WTC11 (cell line): ENCODE measurements around the gene SLC15A1. TPM values are rescaled to one million over a fixed set of nuclear protein-coding genes. Genes with fewer than 3 reads are reported as not detected.

Experiments used
- ATAC-seq: fragments of 200-7000 bp; cut with Tn5 transposase; 2 replicates; pipeline ENCODE4 v1.10.0; 2021; ENCODE audit warnings: mild to moderate bottlenecking, moderate library complexity
- CTCF ChIA-PET: fragments of 300-600 bp; sonication (Branson Sonifier 250); formaldehyde crosslinking; loops from one replicate; lab custom pipeline; 2021; ENCODE audit warnings: antibody characterized with exemption; lab: Charles Lee
- POLR2A ChIA-PET: fragments of 350-600 bp; sonication (Branson Sonifier 250); formaldehyde crosslinking; loops from one replicate; lab custom pipeline; 2021; ENCODE audit warnings: antibody characterized with exemption; lab: Charles Lee
- DNase-seq: peaks from one replicate; pipeline ENCODE4 v3.0.0; 2021; ENCODE audit warnings: low spot score
- H3K27ac Mint-ChIP-seq: 2 replicates; pipeline ENCODE4 v1.8.0; 2021; ENCODE audit warnings: mixed read lengths
- H3K27me3 Mint-ChIP-seq: 2 replicates; pipeline ENCODE4 v1.8.0; 2021; ENCODE audit warnings: low read depth, mild to moderate bottlenecking, moderate library complexity, mixed read lengths
- H3K36me3 Mint-ChIP-seq: 2 replicates; pipeline ENCODE4 v1.8.0; 2021; ENCODE audit warnings: mixed read lengths
- H3K4me1 Mint-ChIP-seq: 2 replicates; pipeline ENCODE4 v1.8.0; 2022; ENCODE audit warnings: mixed read lengths
- H3K4me3 Mint-ChIP-seq: 2 replicates; pipeline ENCODE4 v1.8.0; 2021; ENCODE audit warnings: mild to moderate bottlenecking, moderate library complexity, mixed read lengths
- H3K9me3 Mint-ChIP-seq: 2 replicates; pipeline ENCODE4 v1.8.0; 2021; ENCODE audit warnings: mixed read lengths
- ELF4 ChIP-seq: sonication (generic); formaldehyde crosslinking; IDR thresholded peaks from 2 replicates; pipeline ENCODE4 v1.8.1; 2022; ENCODE audit warnings: low read depth, mild to moderate bottlenecking, moderate library complexity, missing genetic modification reagents
- ESRRA ChIP-seq: sonication (generic); formaldehyde crosslinking; IDR thresholded peaks from 2 replicates; pipeline ENCODE4 v1.8.1; 2022; ENCODE audit warnings: mild to moderate bottlenecking, missing genetic modification reagents, borderline replicate concordance
- HMGA2 ChIP-seq: fragments of 250-450 bp; sonication (Bioruptor Pico); IDR thresholded peaks from 2 replicates; pipeline ENCODE4 v1.4.0; 2021; ENCODE audit warnings: mild to moderate bottlenecking, moderate library complexity
- JUN ChIP-seq: sonication (generic); formaldehyde crosslinking; IDR thresholded peaks from 2 replicates; pipeline ENCODE4 v1.8.0; 2023; ENCODE audit warnings: mild to moderate bottlenecking, missing genetic modification reagents
- MYBL2 ChIP-seq: sonication (generic); formaldehyde crosslinking; IDR thresholded peaks from 2 replicates; pipeline ENCODE4 v1.8.1; 2023; ENCODE audit warnings: mild to moderate bottlenecking, moderate library complexity, missing genetic modification reagents
- NFATC4 ChIP-seq: fragments of 250-450 bp; sonication (Bioruptor Pico); IDR thresholded peaks from 2 replicates; pipeline ENCODE4 v1.9.0; 2021; ENCODE audit warnings: mild to moderate bottlenecking
- NFE2L1 ChIP-seq: sonication (generic); formaldehyde crosslinking; IDR thresholded peaks from 2 replicates; pipeline ENCODE4 v1.8.1; 2023; ENCODE audit warnings: missing genetic modification reagents
- NR1H2 ChIP-seq: sonication (generic); formaldehyde crosslinking; IDR thresholded peaks from 2 replicates; pipeline ENCODE4 v1.9.0; 2021; ENCODE audit warnings: mild to moderate bottlenecking, moderate library complexity, missing genetic modification reagents
- PREB ChIP-seq: sonication (generic); formaldehyde crosslinking; IDR thresholded peaks from 2 replicates; pipeline ENCODE4 v1.8.1; 2022; ENCODE audit warnings: mild to moderate bottlenecking, missing genetic modification reagents, moderate library complexity, borderline replicate concordance
- PRRX2 ChIP-seq: fragments of 250-450 bp; sonication (Bioruptor Pico); IDR thresholded peaks from 2 replicates; pipeline ENCODE4 v1.8.0; 2021; ENCODE audit warnings: mild to moderate bottlenecking
- RELA ChIP-seq: sonication (generic); formaldehyde crosslinking; IDR thresholded peaks from 2 replicates; pipeline ENCODE4 v1.8.1; 2022; ENCODE audit warnings: missing genetic modification reagents, mild to moderate bottlenecking, borderline replicate concordance
- SMAD3 ChIP-seq: sonication (generic); formaldehyde crosslinking; IDR thresholded peaks from 2 replicates; pipeline ENCODE4 v1.8.0; 2022; ENCODE audit warnings: missing genetic modification reagents, mild to moderate bottlenecking, borderline replicate concordance
- STAT6 ChIP-seq: sonication (generic); formaldehyde crosslinking; conservative IDR thresholded peaks from 2 replicates; pipeline ENCODE4 v1.8.1; 2023; ENCODE audit warnings: mild to moderate bottlenecking, low read depth, missing genetic modification reagents, moderate library complexity
- TEAD1 ChIP-seq: sonication (generic); formaldehyde crosslinking; IDR thresholded peaks from 2 replicates; pipeline ENCODE4 v1.8.0; 2022; ENCODE audit warnings: mild to moderate bottlenecking, missing genetic modification reagents
- ZBTB21 ChIP-seq: sonication (generic); formaldehyde crosslinking; IDR thresholded peaks from 2 replicates; pipeline ENCODE4 v1.8.1; 2023; ENCODE audit warnings: mild to moderate bottlenecking, missing genetic modification reagents, borderline replicate concordance
- ZNF121 ChIP-seq: sonication (generic); formaldehyde crosslinking; IDR thresholded peaks from 2 replicates; pipeline ENCODE4 v1.8.0; 2023; ENCODE audit warnings: missing genetic modification reagents
- ZNF317 ChIP-seq: sonication (generic); formaldehyde crosslinking; IDR thresholded peaks from 2 replicates; pipeline ENCODE4 v1.8.1; 2023; ENCODE audit warnings: low read depth, mild to moderate bottlenecking, moderate library complexity, missing genetic modification reagents, borderline replicate concordance
- ZNF416 ChIP-seq: fragments of 250-450 bp; sonication (Bioruptor Pico); IDR thresholded peaks from 2 replicates; pipeline ENCODE4 v1.9.0; 2021; ENCODE audit warnings: mild to moderate bottlenecking, inconsistent platforms
- ZNF671 ChIP-seq: fragments of 250-450 bp; sonication (Bioruptor Pico); IDR thresholded peaks from 2 replicates; pipeline ENCODE4 v1.8.0; 2021; ENCODE audit warnings: mild to moderate bottlenecking
- total RNA-seq: library from RNA; stranded (reverse); gene quantifications from 3 replicates; pipeline ENCODE4 v1.2.3, GENCODE V29; 2021
- TF ChIP-seq, protein P1 (sequence below): fragments of 250-450 bp; sonication (Bioruptor Pico); IDR thresholded peaks from 2 replicates; pipeline ENCODE4 v2.1.2; 2022; ENCODE audit warnings: mild to moderate bottlenecking, moderate library complexity

Gene SLC15A1
- total RNA-seq, 1 experiment from 2014 or later, result 2.3 TPM

DNA sequence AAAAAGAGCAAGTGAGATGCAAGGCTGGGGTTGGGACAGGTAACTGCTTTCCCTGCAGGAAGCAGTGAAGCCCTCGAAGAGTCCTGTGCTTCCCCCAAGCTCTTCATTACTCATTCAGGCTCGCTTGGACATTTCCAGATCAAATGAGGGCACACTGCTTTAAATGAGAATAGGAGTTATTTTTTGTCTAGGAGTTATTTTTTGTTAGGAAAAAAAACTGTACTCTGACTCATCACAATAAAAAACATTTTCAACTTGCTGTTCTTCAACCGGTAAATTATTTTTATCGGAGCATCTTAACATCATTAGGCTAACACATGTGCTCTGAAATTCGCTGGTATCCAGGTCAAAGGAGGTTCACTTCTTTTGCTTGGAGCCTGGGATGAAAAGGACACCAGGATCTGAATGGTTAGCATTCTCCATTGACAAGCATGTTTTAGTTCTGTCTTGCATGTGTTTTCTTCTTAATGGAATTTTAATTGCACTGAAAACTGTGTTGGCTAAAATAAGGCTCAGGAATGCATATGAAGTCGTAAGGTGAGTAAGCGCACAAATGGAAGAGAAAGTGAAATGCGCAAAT lies 94.9 kb downstream of the SLC15A1 start:
- DNase-seq, result no peak
- CTCF ChIA-PET, result interaction anchor here (0.6 kb wide), 1 partner anchor 506 kb away, joined by 3 read pairs; no protein-coding TSS in a partner anchor
- peaks cover 17% of the 10 kb centered on the region for H3K36me3 Mint-ChIP-seq
- TF ChIP-seq HMGA2 (CRISPR knock-in tag), result no peak
- TF ChIP-seq ZNF671 (CRISPR knock-in tag), result no peak
- TF ChIP-seq, protein P1, sequence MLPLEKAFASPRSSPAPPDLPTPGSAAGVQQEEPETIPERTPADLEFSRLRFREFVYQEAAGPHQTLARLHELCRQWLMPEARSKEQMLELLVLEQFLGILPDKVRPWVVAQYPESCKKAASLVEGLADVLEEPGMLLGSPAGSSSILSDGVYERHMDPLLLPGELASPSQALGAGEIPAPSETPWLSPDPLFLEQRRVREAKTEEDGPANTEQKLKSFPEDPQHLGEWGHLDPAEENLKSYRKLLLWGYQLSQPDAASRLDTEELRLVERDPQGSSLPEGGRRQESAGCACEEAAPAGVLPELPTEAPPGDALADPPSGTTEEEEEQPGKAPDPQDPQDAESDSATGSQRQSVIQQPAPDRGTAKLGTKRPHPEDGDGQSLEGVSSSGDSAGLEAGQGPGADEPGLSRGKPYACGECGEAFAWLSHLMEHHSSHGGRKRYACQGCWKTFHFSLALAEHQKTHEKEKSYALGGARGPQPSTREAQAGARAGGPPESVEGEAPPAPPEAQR, result no peak
- no peak for TF ChIP-seq STAT6
- no peak for TF ChIP-seq ZNF317 (CRISPR knock-in tag)
- no peak for TF ChIP-seq TEAD1 (CRISPR knock-in tag)
- no peak for TF ChIP-seq PREB
- no peak for TF ChIP-seq ZBTB21 (CRISPR knock-in tag)
- TF ChIP-seq ELF4 (CRISPR knock-in tag), result no peak
- TF ChIP-seq MYBL2 (CRISPR knock-in tag), result no peak
- TF ChIP-seq NR1H2 (CRISPR knock-in tag), result no peak
- no peak for TF ChIP-seq ESRRA (CRISPR knock-in tag)
- no peak for TF ChIP-seq JUN (CRISPR knock-in tag)
- no peak for TF ChIP-seq ZNF121 (CRISPR knock-in tag)
- TF ChIP-seq, all 79 proteins: peak for 0
- peaks cover 8% of the 10 kb centered on the region; the same call in 1 of the 2 replicates for H3K4me1 Mint-ChIP-seq
- POLR2A ChIA-PET, result no interaction called here
- no peak overlapping the region for H3K27ac Mint-ChIP-seq
- no peak overlapping the region for H3K4me3 Mint-ChIP-seq
- H3K27me3 Mint-ChIP-seq, result no peaks in the 10 kb centered on the region; the same call in 1 of the 2 replicates
- ATAC-seq, result no peak
- peaks cover 19% of the 10 kb centered on the region for H3K9me3 Mint-ChIP-seq

- ChIA-PET CTCF (interaction anchor here (0.8 to 1.6 kb wide), 2 partner anchors 205 to 211 kb away, joined by 4 to 5 read pairs; no protein-coding TSS in a partner anchor), POLR2A (no interaction called here)
- H3K27me3 Mint-ChIP-seq, result no peaks in the 10 kb centered on the region; the same call in 1 of the 2 replicates
- peaks cover 17% of the 10 kb centered on the region for H3K36me3 Mint-ChIP-seq
- no peak for TF ChIP-seq NFATC4 (CRISPR knock-in tag)
- TF ChIP-seq MYBL2 (CRISPR knock-in tag), result no peak
- TF ChIP-seq ZNF416, result no peak
- TF ChIP-seq ESRRA (CRISPR knock-in tag), result no peak
- no peak for TF ChIP-seq RELA (CRISPR knock-in tag)
- TF ChIP-seq NFE2L1, result no peak
- no peak for TF ChIP-seq SMAD3 (CRISPR knock-in tag)
- no peak for TF ChIP-seq PRRX2 (CRISPR knock-in tag)
- no peak overlapping the region for H3K4me3 Mint-ChIP-seq
- H3K27ac Mint-ChIP-seq, result no peak overlapping the region
- no peak for ATAC-seq
- no peak for DNase-seq
- peaks cover 19% of the 10 kb centered on the region for H3K9me3 Mint-ChIP-seq
- H3K4me1 Mint-ChIP-seq, result peaks cover 8% of the 10 kb centered on the region; the same call in 1 of the 2 replicates
These were observed 96.2 kb downstream of the SLC15A1 start for GRCh38 chr13:98656223-98656622.
